HG03571 (cell line): ENCODE measurements around the gene FCRL5.
A peak's percentile ranks its signal among the peaks of the same experiment; 100 is the strongest.
"Not testable (repeated sequence)": the region's sequence is repeated elsewhere in the genome, so short reads cannot be mapped to it uniquely, and the experiment has no call there.

Experiments used
- ATAC-seq: cut with Tn5 transposase; IDR thresholded peaks from one replicate; pipeline ENCODE4 v1.9.1; 2021; ENCODE audit not compliant: unreplicated experiment

Gene FCRL5

DNA sequence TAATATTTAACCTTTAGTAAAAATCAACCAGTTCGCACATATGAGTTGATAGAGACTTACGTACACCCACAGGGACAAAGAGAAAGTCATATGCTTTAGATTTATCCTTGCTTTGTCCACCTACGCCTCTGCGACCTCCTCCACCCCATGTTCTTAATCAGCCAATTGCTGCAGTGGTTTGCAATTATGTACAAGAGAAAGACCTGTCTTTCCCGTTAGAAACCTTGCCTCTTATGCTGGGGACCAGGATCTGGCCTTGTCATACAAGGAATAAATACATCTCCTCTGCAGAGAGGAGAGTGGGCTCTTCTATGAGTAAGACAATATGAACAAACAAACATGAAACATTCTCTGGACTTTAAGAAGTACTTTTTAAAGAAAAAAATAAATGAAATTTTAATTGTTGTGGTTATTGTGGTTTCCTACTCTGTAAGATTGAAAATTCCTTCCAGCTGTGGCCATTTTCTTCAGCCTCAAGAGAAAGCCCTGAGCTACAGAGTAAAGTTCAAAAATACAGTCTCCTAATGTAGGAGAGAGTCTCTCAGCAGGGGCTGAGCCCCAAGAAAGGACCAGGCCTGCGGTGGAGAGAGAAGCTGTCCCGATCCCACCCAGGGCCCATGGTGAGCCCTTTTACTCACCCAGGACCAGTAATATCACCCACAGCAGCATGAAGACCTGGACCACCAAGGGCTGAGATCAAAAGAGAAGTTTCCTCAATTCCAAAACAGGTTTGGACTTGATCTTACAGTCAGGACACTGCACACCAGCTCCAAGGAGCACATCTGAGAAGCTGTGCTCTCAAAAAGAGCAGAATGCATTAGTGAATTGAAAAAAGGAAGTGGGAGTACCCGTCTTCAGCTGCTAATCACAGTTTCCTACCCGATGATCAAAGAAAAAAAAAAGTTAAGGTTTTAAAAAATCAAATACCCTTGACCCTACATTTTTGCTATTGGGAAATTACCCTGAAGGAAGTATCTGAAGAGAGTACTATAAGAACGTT lies at the start of gene FCRL5:
Gene FCRL5 (minus strand): TSS at position 822 of the 1,000 bp plus-strand sequence. CDS start 153 bp downstream, at position 669.
- peak; percentile 74 for ATAC-seq

DNA sequence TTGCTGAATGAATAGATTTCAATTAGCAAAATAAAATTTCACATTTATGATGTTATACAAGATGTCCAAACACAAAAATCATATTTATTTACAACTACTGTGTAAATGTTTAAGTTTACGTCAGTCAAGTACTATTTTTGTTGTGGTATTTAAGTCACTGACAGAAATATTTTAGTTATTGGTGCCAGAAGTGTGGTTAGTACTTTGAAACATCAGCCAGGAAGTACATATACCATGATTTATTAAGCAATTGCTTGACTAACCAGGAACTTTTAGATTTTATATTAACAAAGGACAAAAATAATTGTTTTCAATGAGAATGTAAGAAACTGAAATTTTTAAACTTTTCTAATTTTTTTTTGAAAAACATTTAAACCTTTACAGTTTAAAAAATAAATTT lies 47.9 kb upstream of the FCRL5 start:
- ATAC-seq: no peak

DNA sequence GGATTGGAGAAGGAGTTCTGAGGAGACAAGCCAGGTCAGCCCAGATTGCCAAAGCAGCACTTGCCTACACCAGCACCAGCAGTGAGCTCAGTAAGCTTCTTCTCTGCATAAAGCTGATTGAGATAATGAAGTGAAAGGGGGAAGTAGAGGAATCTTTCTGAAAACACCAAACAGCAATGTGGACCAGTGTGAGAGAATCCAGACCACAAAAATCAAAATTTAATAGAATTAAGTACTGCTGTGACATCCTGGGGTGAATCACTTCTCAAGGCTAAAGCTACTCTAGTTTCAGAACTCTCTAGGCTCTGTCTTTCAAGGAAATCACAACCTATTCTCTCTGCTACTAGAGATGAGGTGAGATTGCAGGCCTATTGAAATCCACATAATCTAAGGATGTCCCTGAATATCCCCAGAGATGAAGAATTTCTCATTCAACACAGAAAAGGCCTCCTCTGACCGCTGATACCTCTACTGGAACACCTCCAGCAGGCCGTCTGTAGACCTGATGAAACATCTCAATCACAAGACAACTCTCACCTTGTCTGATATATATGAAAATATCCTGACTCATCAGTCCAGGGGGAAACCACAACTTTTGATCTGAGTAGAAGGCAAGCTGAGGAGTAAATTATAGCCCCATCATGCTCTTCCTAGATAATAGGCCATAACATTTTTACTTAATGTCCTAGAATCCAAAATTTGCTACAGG lies 45.8 kb upstream of the FCRL5 start, which contains the start of gene FCRL4:
Gene FCRL4 (minus strand): TSS at position 127 of the 709 bp plus-strand sequence. CDS start 141 bp downstream, outside the sequence.
- ATAC-seq: peak; percentile 65

DNA sequence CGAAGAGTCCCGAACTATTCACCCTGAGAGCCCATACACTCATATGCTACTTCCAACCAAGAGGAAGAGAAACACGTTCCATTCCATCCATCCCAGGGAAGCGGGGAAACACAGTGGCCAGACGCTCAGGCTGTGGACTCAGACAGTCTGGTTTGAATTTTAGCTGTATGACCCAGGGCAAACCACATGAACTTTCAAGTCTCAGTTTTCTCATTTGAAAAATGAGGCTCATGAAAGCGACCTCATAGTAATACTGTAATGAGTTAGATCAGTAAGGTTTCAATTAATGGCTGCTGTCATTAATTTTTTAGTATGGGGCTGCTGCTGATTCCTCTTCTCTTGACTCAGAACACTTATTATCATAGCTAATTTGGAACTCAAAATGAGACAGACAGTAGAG lies 44.1 kb upstream of the FCRL5 start:
- ATAC-seq: peak; percentile 45

DNA sequence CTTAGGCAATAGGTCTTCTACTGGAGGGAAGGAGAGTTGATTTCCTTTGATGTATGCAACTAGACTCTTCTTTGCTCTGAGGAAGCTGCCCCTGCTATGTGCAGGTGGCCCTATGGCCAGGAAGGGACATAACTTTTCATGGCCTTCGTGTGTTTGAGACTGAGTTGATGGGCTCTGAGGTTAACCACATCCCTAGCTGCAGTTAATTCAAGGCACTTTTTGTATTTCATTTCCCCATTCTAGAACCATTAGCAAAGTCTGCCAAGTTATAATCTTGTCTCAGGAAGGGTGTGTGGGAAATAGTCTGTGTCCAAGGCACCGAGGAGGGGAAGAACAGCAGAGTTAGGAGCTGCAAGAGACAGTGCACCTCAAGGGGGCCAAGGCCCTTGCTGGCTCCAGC lies 43.0 kb upstream of the FCRL5 start:
- peak; percentile 68 for ATAC-seq

DNA sequence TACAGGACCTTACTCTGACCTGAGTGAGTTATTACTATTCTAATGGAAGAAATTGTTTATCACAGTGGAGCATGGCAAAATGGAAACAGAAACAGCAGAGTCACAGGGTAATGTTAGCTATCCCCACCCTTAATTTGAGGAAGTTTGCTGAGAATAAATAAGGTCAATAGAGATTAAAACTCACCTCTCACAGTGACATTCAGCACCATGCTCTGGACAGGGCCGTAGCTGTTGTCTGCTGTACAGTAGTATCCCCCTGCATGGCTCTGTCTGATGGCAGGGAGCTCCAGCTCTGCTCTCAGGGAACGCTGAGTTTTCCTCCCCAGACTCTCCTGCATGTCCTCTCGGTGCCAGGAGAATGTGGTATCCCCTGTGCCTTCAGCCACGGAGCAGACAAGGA lies 33.7 kb upstream of the FCRL5 start:
- ATAC-seq: no peak

DNA sequence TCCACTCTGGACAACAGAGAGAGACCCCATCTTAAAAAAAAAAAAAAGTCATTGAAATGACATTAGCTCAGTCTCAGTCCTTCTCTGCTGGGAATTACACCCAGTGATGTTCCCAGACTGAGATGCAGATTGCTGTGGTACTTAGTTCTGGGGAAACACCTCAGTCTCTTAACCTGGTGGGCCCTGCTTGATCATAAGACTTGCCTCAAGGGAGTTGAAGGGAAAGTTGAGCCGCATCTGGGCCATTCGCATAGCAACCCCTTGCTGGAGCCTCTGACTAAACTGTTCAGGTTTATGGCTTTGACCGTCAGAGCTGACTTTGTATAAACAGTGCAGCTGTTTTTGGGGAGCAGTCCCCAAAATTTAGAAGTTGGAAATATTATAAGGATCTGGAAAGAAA lies 32.2 kb upstream of the FCRL5 start:
- no peak for ATAC-seq

DNA sequence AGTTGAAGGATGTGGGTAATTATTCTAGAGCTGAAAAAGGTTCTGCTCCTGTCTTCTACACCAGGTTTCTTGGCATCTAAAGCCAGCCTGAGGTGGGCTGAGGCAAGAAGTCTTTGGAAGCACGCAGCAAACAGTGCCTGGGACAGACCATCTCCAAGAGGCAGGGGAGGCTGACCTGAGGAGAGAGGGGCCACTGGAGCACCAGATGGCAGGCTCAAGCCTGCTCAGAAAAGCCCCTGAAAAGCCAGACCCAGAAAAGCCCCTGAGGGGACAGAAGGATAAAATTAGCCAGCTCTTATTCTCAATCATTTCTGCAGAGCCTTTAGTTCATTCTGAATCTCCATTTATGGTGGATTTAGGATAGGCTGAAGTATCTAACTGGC lies 28.5 kb upstream of the FCRL5 start:
- no peak for ATAC-seq

DNA sequence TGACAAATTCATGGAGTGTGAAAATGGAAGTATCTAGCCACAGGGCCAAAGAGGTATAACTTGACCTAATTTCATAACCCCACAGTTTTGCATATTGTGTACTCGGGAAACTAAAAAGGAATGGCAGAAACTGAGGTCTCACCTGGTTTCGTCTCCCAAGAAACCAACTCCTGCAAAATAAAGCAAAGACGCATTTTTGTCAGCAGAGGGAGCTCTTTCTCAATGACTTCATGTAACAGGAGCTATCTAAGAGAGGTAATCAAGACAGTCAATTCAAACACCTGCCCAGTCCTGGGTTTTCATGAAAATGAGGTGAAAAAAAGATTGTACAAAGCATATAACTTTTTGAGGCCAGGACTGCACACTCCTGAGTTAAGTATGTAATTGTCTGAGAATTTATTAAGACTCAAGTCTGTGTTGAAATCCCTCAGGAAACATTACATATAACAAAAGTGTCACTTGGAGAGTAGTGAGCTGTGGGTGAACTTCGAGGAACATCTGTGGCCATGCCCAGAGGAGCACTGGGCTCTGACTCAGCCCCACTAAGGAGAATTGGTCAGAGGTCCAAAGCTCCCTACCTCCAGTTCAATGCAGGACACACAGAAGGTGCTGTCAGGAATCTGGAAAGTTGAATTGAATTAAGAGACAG lies 28.0 kb upstream of the FCRL5 start:
- no peak for ATAC-seq

DNA sequence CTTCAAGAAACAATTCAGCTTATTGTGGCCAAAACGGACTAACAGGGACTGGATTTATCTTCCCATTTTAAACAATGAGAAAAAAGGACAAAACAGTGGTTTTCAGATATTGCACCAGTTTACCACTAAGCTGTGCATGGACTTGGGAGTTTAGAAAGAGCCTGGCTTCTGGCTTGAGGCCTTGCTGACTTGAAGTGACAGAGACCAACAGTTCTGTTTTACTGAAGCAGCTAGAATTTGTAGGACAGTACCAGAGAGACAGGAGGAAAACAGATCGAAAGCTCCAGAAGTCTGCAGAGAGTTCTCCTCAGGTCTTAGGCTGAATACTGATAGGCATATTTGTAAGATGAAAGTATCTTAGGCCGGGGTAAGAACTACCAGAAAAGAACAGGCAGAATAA lies 25.1 kb upstream of the FCRL5 start:
- no peak for ATAC-seq

DNA sequence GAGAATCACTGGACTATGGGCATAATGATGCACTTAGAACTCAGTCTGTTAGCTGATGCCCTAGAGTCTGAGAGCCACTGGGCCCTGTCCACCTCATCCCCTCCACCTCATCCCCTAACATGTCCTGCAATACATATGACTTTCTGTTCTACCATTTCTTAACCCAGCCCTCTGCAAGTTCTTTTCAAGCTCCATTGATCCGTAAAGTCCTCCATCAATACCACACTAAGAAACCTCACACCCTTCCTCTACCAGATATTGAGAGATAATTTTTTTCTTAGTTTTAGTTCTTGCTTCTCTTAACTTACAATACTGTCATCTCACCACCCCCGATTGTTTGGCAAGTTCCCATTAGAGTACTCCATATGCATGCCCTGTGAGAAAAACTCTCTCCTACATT lies 23.4 kb upstream of the FCRL5 start:
- ATAC-seq: peak; percentile 78

DNA sequence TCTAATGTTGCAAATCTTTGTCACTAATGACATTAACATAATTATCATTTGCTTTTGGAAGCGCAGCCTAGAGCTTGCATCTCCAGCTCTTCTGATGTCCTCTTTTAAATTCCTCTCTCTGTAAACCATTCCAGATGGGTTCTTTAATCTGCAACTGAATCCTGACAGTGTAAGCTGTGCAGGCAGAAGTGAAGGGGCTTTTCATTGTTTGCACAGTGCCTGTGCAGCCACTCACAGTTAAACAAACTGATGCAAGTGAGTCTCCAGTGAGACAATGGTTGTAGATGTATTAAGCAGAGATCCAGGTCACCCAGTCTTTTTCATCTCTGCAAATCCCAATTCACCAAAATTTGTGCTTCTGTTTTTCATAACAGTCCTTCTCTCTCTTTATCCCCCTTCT lies 22.5 kb upstream of the FCRL5 start:
- no peak for ATAC-seq

DNA sequence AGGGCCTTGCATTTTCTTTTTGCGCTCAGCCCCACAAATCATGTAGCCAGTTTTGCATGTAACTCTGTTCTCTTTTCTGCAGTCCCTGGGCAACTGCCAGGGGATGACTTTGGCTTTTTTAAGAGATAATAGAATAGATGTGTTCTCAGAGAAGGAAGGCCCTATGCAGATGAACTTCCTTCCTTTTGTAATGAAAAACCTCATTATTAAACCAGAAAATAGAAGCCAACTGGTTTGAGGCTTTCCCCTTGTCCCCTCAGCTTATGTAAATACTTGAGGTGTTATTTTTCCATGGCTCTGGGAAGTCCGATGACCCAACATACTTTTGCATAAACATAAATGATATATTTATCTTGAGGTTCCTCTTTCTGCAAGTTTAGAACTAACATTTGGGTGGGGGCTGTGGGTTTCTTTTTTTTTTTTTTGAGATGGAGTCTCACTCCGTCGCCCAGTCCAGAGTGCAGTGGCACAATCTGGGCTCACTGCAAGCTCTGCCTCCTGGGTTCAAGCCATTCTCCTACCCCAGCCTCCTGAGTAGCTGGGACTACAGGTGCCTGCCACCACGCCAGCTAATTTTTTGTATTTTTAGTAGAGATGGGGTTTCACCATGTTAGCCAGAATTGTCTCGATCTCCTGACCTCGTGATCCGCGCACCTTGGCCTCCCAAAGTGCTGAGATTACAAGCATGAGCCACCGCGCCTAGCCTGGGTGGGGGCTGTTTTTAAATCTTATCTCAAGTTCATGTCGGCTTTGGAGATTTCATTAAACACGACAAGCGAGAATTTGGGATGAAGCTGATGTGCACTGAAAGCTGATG lies 14.4 kb upstream of the FCRL5 start:
- peak; percentile 40 for ATAC-seq

DNA sequence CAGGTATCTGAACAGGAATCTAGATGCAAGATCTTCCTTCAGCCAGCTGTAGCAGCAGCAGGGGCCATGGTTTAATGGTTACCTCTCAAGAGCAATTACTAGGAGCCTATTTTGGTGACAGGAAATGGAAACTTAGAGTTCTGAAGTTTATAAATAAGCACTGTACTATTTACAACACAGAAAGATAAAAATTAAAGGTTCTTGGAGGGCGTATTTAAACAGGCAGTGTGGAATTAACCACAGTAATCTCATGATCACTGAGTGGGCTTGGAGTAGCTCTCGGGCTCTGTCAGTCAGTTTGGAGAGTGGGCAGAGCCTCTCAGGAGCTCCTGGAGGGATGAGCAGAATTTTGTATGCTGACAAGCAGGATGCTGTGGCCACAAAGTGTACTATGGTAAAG lies 10.2 kb upstream of the FCRL5 start:
- ATAC-seq: peak; percentile 81

DNA sequence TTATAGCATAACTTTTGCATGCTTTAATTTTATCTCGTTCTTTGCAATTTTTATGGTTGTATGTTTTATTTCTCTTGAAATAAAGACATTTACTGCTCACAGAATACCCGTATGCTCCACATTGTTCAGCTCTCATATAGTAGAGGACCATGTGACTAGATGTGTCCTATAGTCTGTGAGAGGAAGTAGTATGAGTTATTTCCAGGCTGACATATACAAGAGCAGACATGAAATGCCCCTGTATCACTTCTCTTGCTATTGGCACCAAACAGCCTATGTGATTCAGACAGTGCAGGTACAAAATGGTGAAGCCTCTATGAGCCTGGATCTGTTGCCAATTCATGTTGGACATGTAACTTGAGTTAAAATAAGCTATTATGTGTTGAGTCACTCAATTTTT lies 5.8 kb upstream of the FCRL5 start:
- ATAC-seq: no peak

DNA sequence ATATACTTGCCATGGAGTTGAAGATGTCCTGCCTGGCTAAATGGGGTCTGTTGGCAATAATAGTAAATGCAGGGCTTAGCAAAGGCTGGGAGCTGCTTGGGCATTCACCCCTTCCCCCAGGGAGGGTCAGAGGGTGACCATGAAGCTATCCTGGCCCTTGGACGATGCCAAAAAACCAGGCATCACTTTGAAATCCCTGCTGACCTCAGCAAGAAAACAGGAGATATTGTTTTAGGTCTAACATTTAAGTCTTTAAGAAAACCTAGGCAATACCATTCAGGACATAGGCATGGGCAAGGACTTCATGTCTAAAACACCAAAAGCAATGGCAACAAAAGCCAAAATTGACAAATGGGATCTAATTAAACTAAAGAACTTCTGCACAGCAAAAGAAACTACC lies 4.2 kb downstream of the FCRL5 start:
- not testable (repeated sequence) for ATAC-seq

DNA sequence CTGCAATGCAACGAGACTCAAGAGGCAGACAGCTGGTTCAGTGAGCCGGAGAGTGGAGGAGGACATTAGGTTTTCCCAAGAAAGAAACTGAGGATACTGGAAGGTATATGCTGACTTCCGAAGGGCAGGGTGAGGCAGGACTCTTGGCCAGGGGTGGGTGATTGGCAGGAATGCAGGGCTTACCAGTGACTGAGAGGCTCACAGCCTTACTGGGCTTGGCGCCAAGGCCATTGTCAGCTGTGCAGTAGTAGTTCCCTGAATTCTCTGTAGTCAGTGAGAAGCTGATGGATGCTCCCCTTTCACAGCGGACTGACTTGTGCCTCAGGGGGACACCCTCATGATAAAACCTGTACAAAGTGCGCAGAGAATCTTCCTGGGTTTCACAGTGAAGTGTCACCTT lies 9.6 kb downstream of the FCRL5 start:
- no peak for ATAC-seq

DNA sequence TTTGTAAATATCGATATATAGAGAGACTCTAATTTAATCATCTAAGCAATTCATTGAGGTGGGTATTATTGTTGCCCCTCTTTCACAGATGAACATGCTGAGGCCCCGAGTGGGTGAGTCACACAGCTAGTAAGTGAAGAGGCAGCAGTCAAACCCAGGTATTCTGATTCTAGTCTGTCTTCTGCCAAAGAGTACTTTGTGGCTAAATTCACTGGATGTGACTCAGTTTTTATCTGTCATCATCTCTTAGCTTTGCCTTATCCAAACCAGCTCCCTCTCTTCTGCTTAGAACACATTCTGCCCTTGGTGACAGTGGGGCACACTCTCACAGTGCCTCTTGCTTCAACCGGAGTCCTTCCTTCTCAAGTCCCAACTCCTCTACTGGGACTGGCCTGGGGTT lies 11.5 kb downstream of the FCRL5 start:
- ATAC-seq: no peak

DNA sequence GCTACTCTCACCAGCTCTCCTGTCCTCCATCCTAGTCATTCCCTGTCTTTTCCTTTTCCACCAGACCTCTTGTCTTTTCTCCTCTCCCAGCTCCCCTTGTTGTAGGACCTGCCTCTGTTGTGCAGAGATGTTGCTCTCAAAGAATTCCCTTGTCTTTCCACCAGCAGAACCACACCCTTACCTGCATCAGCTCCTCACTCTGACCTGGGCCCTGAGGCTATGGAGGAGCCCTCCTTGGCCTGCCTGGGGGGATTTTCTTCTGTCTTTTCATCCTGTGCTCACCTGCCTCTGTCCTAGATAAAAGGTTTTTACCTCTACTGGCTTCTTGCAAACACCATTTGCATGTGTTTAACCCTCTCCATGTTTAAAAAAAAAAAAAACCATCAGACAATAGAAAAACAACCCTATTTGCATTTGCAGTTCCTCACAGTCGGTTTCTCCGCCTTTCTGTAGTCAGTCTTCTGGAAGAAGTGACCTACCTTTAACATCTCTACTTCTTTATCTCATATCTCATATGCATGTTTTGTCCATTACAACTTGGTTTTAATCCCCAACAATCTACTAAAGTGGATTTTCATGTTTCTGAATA lies 12.1 kb downstream of the FCRL5 start:
- ATAC-seq: no peak

DNA sequence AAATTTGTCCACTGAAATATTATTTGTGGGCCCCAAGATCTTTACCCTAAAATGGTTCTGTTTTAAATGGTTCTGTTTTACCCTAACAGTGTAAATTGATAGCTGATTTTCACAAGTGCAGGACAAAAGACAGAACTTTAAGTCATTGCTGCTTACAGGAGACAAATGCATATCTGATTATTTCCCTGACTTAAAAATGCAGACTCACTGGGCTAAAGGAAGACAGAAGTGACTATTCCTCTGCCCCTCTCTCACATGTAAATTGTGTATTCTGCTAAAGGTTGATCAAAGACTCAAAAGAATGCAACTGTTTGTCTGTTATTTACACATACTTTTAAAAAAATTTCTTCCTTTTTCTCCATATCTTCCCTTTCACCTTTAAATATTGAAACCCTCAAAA lies 12.7 kb downstream of the FCRL5 start:
- ATAC-seq: no peak
